ENCODE measurements around the gene DYRK3. TPM values are rescaled to one million over a fixed set of nuclear protein-coding genes. Genes with fewer than 3 reads are reported as not detected.

Gene DYRK3
- total and polyA plus RNA-seq, 10 of the 15 experiments (the other 5 are each of a cell fraction or from before 2014, with no cell fraction given), result 1.6 to 12.9 (median 10.3) TPM

DNA sequence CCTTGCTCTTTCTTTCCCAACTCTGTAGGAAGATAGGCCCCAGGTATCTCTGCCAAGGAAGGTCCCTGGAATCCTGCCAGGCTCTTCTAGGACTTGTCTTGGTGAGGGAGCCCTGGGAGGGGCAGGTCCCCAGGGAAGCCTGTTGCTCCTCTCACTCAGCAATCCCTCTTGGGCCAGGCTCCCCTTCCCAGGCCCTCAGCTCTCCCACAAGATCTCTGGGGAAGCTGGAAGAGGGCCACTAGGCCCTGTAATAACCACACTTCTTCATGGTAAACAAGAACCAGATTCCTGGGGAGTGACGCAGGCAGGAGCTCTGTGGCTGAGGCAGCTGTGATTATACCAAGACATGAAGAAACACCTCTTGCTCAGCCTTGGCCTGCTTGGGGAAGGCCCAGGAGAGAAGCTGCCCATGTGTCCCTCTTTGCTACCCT, 39.4 kb downstream of the DYRK3 start:
- H3K4me1 ChIP-seq (ENCODE audit: control insufficient read depth, insufficient read depth, low read length), result peaks cover 51% of the 10 kb centered on the region
- H3K27ac ChIP-seq (ENCODE audit: control insufficient read depth, insufficient read depth), result no peak overlapping the region
- no peak for FAIRE-seq
- BruUV-seq (replicated peaks), result no TSS peak
- no peak overlapping the region for H2AFZ ChIP-seq (ENCODE audit: control insufficient read depth, low read depth, low read length)
- RAD21 ChIA-PET (ENCODE audit: unreplicated experiment), result interaction anchor here (0.5 to 4.3 kb wide), 4 partner anchors 11 to 56 kb away, joined by 3 to 33 read pairs (median 3); no protein-coding TSS in a partner anchor
- H3K79me2 ChIP-seq (ENCODE audit: control insufficient read depth, insufficient read depth, low read length), result no peaks in the 10 kb centered on the region
- POLR2A ChIA-PET, result interaction anchor here (0.8 to 3.2 kb wide), 3 partner anchors 11 to 45 kb away, joined by 3 to 14 read pairs (median 7); no protein-coding TSS in a partner anchor
- H3K9ac ChIP-seq (ENCODE audit: control insufficient read depth, insufficient read depth, low read length), result no peak overlapping the region
- H3K4me2 ChIP-seq (ENCODE audit: control insufficient read depth, insufficient read depth), result no peak overlapping the region
- SMC1A ChIA-PET (ENCODE audit: uncharacterized antibody, unreplicated experiment), result interaction anchor here (0.9 to 6.2 kb wide), 3 partner anchors 7 to 41 kb away, joined by 4 to 69 read pairs (median 12); no protein-coding TSS in a partner anchor
- no peak overlapping the region for H3K4me3 ChIP-seq
- no peaks in the 10 kb centered on the region for H3K9me3 ChIP-seq (replicated peaks; ENCODE audit: control insufficient read depth, insufficient read depth, low read length)
- H3K36me3 ChIP-seq (ENCODE audit: control insufficient read depth in 2 of 2, insufficient read depth in 2 of 2, low read length in 1 of 2), result no peaks in the 10 kb centered on the region
- CTCF ChIA-PET, result interaction anchor here (0.8 to 10.8 kb wide), 9 partner anchors 10 to 237 kb away, joined by 3 to 95 read pairs (median 3); partner anchors contain the start of gene DYRK3
- no peak for DNase-seq (ENCODE audit: low read depth, low spot score)
- no peak for ATAC-seq
- no peaks in the 10 kb centered on the region for H3K27me3 ChIP-seq (replicated peaks in 1 of 2; ENCODE audit: control insufficient read depth in 2 of 2, insufficient read depth in 2 of 2, low read length in 1 of 2)
- H4K20me1 ChIP-seq (ENCODE audit: control insufficient read depth, insufficient read depth), result no peaks in the 10 kb centered on the region
- 100% methylated on average over 1 of the region's 1 CpG for WGBS (ENCODE audit: insufficient coverage, insufficient replicate concordance, low lambda C conversion rate, missing lambda C conversion rate)
- in situ Hi-C loops (cut with MboI), result no loop called here
- intact Hi-C loops (cut with micrococcal nuclease; ENCODE audit: unreplicated experiment), result loop anchor here (5.0 kb wide), 1 partner anchor 67 kb away; no protein-coding TSS in a partner anchor
- TF ChIP-seq ZBED1 (IDR thresholded peaks at IDR 0.05; ENCODE audit: borderline replicate concordance) (no peak), CBX5 (IDR thresholded peaks at IDR 0.05; ENCODE audit: low read depth) (no peak), MYC (IDR thresholded peaks at IDR 0.05; ENCODE audit: insufficient read depth, insufficient read length, insufficient replicate concordance, low read length, severe bottlenecking) (no peak), ZNF384 (IDR thresholded peaks at IDR 0.05; ENCODE audit: borderline replicate concordance, low read depth, low read length) (no peak), NFYB (IDR thresholded peaks at IDR 0.05; ENCODE audit: insufficient read depth, low read depth, low read length) (no peak), JUNB (IDR thresholded peaks at IDR 0.05) (no peak), NFIC (IDR thresholded peaks at IDR 0.05; ENCODE audit: low read depth, low read length) (no peak), HSF1 (IDR thresholded peaks at IDR 0.05; ENCODE audit: low read depth, low read length) (no peak), POLR2AphosphoS2 (IDR thresholded peaks at IDR 0.05; ENCODE audit: low read depth, low read length) (no peak)
- TF ChIP-seq, protein P1, sequence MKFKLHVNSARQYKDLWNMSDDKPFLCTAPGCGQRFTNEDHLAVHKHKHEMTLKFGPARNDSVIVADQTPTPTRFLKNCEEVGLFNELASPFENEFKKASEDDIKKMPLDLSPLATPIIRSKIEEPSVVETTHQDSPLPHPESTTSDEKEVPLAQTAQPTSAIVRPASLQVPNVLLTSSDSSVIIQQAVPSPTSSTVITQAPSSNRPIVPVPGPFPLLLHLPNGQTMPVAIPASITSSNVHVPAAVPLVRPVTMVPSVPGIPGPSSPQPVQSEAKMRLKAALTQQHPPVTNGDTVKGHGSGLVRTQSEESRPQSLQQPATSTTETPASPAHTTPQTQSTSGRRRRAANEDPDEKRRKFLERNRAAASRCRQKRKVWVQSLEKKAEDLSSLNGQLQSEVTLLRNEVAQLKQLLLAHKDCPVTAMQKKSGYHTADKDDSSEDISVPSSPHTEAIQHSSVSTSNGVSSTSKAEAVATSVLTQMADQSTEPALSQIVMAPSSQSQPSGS (IDR thresholded peaks at IDR 0.05; ENCODE audit: low read length), result no peak
- TF ChIP-seq, protein P2, sequence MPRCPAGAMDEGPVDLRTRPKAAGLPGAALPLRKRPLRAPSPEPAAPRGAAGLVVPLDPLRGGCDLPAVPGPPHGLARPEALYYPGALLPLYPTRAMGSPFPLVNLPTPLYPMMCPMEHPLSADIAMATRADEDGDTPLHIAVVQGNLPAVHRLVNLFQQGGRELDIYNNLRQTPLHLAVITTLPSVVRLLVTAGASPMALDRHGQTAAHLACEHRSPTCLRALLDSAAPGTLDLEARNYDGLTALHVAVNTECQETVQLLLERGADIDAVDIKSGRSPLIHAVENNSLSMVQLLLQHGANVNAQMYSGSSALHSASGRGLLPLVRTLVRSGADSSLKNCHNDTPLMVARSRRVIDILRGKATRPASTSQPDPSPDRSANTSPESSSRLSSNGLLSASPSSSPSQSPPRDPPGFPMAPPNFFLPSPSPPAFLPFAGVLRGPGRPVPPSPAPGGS (IDR thresholded peaks at IDR 0.05; ENCODE audit: borderline replicate concordance, insufficient read depth, low read depth, low read length, poor library complexity, severe bottlenecking), result no peak
- TF ChIP-seq, protein P3, sequence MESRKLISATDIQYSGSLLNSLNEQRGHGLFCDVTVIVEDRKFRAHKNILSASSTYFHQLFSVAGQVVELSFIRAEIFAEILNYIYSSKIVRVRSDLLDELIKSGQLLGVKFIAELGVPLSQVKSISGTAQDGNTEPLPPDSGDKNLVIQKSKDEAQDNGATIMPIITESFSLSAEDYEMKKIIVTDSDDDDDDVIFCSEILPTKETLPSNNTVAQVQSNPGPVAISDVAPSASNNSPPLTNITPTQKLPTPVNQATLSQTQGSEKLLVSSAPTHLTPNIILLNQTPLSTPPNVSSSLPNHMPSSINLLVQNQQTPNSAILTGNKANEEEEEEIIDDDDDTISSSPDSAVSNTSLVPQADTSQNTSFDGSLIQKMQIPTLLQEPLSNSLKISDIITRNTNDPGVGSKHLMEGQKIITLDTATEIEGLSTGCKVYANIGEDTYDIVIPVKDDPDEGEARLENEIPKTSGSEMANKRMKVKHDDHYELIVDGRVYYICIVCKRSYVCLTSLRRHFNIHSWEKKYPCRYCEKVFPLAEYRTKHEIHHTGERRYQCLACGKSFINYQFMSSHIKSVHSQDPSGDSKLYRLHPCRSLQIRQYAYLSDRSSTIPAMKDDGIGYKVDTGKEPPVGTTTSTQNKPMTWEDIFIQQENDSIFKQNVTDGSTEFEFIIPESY (IDR thresholded peaks at IDR 0.05), result no peak
